ENCODE measurements around the gene PRKCA.

DNA sequence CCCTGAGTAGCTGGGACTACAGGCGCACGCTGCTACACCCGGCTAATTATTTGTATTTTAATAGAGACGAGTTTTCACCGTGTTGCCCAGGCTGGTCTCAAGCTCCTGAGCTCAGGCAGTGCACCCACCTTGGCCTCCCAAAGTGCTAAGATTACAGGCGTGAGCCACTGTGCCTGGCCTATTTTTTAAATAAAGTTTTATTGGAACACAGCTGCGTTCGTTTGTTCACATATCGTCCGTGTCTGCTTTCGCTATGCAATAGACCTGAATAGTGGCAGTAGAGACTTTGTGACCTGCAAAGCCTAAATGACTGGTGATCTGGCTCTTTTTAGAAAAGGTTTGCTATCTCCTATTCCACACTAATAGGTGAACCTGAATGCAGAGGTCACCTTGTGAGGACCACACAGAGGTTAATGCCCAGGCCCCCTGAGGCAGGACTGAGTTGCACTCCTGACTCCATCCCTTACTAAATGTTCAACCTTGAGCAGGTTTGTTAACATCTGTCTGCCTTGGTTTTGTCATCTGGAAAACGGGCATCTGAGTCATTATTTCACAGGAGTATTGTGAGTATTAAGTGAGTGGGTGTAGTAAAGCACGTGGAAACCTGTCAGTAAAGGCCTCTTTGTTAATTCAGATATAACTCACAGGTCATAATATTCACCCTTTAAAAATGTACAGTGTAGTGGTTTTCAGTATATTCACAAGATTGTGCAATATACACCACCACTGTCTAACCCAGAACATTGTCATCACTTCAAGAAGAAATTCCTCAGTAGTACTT, 375.0 kb downstream of the PRKCA start:
- no peak for TF ChIP-seq POLR2AphosphoS5 (IDR thresholded peaks at IDR 0.05; ENCODE audit: low read depth)
- no peak for TF ChIP-seq CTCF (IDR thresholded peaks at IDR 0.05; ENCODE audit: insufficient read depth, low read length)
- TF ChIP-seq REST (IDR thresholded peaks at IDR 0.05; ENCODE audit: insufficient replicate concordance, low read depth) = no peak

Measured in HL-60 (cell line).